Astrocyte of the spinal cord (primary cell): ENCODE data around the gene KIF26B.
"Not testable (repeated sequence)": the region's sequence is repeated elsewhere in the genome, so short reads cannot be mapped to it uniquely, and the experiment has no call there.

Source experiments
- DNase-seq: peaks from one replicate; pipeline ENCODE4 v3.0.0; 2011; ENCODE audit warnings: low read depth, low spot score
- H3K4me3 ChIP-seq: 2 replicates; pipeline ENCODE4 v1.5.1; 2011; ENCODE audit warnings: low read depth, mild to moderate bottlenecking, low read length, moderate library complexity
- in situ Hi-C: cut with HindIII; loops from 2 replicates; pipeline ENCODE4 v1.10.0; 2017; ENCODE audit warnings: low sequenced_read_pairs
- TF ChIP-seq, protein P1 (sequence below): IDR thresholded peaks from 2 replicates; pipeline ENCODE4 v1.5.1; 2012; ENCODE audit warnings: low read depth, mild to moderate bottlenecking, low read length, inconsistent platforms

KIF26B gene

DNA sequence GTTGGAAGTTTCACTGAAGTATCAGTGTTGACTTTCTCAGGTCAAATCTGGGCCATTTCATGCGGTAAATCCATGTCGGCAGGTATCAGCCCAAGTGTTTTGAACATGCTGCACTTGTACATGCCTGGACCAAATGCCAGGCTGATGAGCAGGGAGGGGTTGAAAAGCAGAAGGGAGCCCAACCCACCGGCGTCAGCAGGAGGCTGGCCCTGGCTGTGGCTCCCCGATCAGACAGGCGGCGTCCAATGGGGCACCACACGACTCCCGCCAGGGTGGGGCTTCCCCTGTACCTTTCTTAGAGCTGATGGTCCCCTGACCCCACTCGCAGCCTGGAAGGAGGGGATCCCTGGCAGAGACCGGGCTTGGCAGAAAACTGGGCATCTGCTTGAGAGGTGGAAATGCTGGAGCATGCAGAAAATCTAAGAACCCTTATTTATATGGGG lies 540.0 kb downstream of the KIF26B start:
- in situ Hi-C loops, result no loop called here
- no peak overlapping the region for H3K4me3 ChIP-seq
- no peak for DNase-seq
- TF ChIP-seq, protein P1, sequence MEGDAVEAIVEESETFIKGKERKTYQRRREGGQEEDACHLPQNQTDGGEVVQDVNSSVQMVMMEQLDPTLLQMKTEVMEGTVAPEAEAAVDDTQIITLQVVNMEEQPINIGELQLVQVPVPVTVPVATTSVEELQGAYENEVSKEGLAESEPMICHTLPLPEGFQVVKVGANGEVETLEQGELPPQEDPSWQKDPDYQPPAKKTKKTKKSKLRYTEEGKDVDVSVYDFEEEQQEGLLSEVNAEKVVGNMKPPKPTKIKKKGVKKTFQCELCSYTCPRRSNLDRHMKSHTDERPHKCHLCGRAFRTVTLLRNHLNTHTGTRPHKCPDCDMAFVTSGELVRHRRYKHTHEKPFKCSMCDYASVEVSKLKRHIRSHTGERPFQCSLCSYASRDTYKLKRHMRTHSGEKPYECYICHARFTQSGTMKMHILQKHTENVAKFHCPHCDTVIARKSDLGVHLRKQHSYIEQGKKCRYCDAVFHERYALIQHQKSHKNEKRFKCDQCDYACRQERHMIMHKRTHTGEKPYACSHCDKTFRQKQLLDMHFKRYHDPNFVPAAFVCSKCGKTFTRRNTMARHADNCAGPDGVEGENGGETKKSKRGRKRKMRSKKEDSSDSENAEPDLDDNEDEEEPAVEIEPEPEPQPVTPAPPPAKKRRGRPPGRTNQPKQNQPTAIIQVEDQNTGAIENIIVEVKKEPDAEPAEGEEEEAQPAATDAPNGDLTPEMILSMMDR, result no peak

DNA sequence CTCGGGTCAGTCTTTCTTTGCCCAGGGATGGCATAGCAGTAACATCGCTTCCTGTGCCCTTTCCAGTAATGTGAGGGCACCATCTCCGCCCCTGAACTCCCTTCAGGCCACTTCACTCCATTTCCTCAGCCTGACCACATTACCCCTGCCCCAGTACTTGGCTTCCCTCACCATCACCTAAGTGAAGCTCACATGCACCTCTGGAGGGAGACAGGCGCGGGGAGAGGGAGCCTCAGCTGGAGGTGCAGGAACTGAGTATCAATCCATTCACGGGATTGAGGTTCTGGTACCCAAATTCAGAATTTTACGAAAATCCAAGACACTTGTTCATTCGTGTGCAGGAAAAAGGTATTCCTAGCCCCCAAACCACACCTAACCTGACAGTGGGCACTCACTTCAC lies 540.4 kb downstream of the KIF26B start:
- in situ Hi-C loops, result no loop called here
- no peak for DNase-seq
- TF ChIP-seq, protein P1, result no peak
- H3K4me3 ChIP-seq, result no peak overlapping the region

DNA sequence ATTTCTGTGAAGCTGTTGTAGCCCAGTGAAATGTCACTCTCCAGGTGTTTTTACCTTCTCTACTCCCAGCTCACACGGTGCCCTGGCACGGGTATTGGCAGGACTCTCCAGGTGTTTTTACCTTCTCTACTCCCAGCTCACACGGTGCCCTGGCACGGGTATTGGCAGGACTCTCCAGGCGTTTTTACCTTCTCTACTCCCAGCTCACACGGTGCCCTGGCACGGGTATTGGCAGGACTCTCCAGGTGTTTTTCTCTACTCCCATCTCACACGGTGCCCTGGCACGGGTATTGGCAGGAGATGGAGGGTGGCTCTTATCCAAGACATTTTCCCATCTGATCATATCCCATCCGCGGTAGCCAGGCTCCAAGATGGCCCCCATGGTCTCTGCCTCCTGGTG lies 540.9 kb downstream of the KIF26B start:
- H3K4me3 ChIP-seq, DNase-seq, in situ Hi-C loops: not testable (repeated sequence)

DNA sequence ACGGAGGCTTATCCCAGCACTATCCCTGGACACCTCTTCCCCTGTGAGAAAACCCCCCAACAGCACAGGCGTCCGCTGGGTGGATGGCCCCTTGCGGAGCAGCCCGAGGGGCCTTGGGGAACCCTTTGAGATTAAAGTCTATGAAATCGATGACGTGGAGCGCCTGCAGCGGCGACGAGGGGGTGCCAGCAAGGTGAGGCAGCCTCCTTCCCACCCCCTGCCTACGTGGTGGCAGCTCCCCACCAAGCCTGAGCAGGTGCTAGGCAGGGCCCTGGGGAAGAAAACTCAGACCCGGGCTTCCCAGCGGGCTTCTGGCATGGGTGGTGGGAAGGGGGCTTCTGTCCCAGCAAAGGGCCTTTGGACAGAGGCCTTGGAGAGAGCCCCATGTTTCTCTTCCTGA lies 543.3 kb downstream of the KIF26B start:
- TF ChIP-seq, protein P1, result no peak
- H3K4me3 ChIP-seq, result no peak overlapping the region
- no peak for DNase-seq
- in situ Hi-C loops, result no loop called here

DNA sequence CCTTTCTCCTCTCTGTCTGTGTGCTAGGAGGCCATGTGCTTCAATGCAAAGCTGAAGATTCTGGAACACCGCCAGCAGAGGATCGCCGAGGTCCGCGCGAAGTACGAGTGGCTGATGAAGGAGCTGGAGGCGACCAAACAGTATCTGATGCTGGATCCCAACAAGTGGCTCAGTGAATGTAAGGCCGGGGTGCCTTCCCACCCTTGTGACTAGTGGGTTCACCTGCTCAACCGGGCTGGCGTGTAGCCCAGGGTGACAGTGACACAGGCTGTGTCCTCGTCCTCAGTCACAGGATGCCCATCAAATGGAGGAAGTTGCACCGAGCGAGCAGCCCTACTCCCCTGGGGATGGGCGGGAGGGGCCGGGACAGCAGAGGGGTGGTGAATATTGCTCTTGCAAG lies 544.1 kb downstream of the KIF26B start:
- TF ChIP-seq, protein P1, result no peak
- H3K4me3 ChIP-seq, result no peak overlapping the region
- no peak for DNase-seq
- in situ Hi-C loops, result no loop called here

DNA sequence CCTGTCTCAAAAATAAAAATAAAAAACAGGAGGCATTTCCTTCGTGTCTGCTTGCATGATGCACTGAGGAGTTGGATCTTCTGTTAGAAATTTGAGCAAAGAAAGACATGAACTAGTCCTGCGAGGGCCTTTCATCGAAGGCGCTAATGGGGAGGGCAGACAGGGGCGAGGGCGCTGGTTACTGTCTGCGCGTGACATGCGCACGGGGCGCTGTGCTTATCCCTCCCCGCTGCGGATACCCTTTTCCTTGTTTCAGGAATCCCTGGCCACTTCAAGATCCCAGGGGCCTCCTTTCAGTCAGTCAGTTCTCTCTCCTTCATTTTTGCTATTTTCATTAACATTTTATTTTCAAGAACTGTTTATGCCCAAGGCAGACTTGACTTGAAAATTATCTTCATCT lies 545.8 kb downstream of the KIF26B start:
- TF ChIP-seq, protein P1, result no peak
- DNase-seq, result no peak
- H3K4me3 ChIP-seq, result no peak overlapping the region
- in situ Hi-C loops, result no loop called here

DNA sequence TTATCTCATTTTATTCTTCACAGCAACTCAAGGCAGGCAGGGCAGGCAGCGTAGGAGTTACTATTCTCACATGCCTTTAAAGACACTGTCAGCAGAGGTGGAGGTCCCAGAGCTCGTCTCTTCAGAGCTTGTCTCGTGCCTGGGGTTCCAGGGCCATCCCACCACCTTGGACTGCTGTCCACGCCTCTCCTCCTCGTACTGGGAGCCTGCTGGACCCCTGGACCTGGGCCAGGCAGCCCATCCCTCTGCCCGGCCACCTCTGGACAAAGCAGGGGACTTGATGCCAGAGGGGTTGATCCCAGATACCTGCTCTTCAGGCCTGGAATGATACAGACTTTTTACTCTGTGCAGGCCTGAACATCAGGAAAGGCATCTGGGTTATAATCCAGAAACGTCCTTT lies 546.8 kb downstream of the KIF26B start:
- in situ Hi-C loops, result no loop called here
- no peak overlapping the region for H3K4me3 ChIP-seq
- no peak for DNase-seq
- TF ChIP-seq, protein P1, result no peak
